Right cardiac atrium (tissue), 5 donors: ENCODE results near the gene GBA3. TPM values are rescaled to one million over a fixed set of nuclear protein-coding genes. Genes with fewer than 3 reads are reported as not detected.
A peak's percentile ranks its signal among the peaks of the same experiment; 100 is the strongest.

ENCODE experiments used
- ATAC-seq, 2 donors: fragments of 200-7000 bp; cut with Tn5 transposase; one replicate each; pipeline versions ENCODE4 v1.8.0 to v1.9.1; 2020; ENCODE audit warnings: moderate library complexity in 2 of 2, mild to moderate bottlenecking in 1 of 2
- DNase-seq, 3 donors: peaks; one replicate each; pipeline ENCODE4 v3.0.0-alpha.2; 2020
- H3K27ac ChIP-seq: one replicate; pipeline ENCODE4 v1.5.1; 2013; ENCODE audit warnings: mild to moderate bottlenecking, low read length, control low read depth, moderate library complexity
- H3K27me3 ChIP-seq: one replicate; pipeline ENCODE4 v1.6.1; 2013; ENCODE audit not compliant: control insufficient read depth, insufficient read depth
- H3K4me1 ChIP-seq: one replicate; pipeline ENCODE4 v1.6.1; 2013; ENCODE audit warnings: low read length; ENCODE audit not compliant: control insufficient read depth, insufficient read depth
- H3K4me3 ChIP-seq: one replicate; pipeline ENCODE4 v1.5.1; 2013; ENCODE audit warnings: low read length, control low read depth
- H3K9me3 ChIP-seq: one replicate; pipeline ENCODE4 v1.6.1; 2013; ENCODE audit warnings: low read length; ENCODE audit not compliant: control insufficient read depth
- WGBS: extraction: QIAGEN DNeasy Blood & Tissue Kit; methylation state at CpG from one replicate; pipeline ENCODE4 v1.1.7; 2013; 5-methylcytosine and 5-hydroxymethylcytosine counted together
- intact Hi-C, 4 donors: fragments of 100-400 bp; cut with DNase I; formaldehyde crosslinking; loops; one replicate each; pipeline versions ENCODE4 v1.11.0 to v1.14.0; 2022 to 2023
- long read RNA-seq, 4 donors: library from polyadenylated mRNA; unstranded; transcript quantifications; one replicate each; pipeline ENCODE4 v2.0.0, GENCODE V29; 2020 to 2021
- polyA plus RNA-seq: library from polyadenylated mRNA; stranded (reverse); fragments of 200-250 nt; gene quantifications from one replicate; pipeline ENCODE4 v1.2.3, GENCODE V29; 2013
- total RNA-seq, 4 donors: library from RNA; stranded (reverse); fragmentation: NEBNext Ultra II Directional; extraction: Animal tissue kit (Norgen Biotek cat#: 25700); gene quantifications; one replicate each; pipeline ENCODE4 v1.2.1, GENCODE V29; 2021
- donor health status: healthy with polysubstance abuse.
- donor health status: DM: no; HTN: yes; CAD: no.
- donor health status: DM: no; HTN: no; CAD: no.
- donor health status: DM: no; HTN: yes; CAD: no; lungs with severe emphysema.
- donor health status: DM: yes; HTN: yes; CAD: no.

Gene GBA3
- total RNA-seq (not detected), polyA plus RNA-seq (not detected)
- long read RNA-seq, donor 1 = 0 reads
- long read RNA-seq, donor 2 = 0 reads
- long read RNA-seq, donor 3 = 0 reads
- long read RNA-seq, donor 4 = 0 reads

DNA sequence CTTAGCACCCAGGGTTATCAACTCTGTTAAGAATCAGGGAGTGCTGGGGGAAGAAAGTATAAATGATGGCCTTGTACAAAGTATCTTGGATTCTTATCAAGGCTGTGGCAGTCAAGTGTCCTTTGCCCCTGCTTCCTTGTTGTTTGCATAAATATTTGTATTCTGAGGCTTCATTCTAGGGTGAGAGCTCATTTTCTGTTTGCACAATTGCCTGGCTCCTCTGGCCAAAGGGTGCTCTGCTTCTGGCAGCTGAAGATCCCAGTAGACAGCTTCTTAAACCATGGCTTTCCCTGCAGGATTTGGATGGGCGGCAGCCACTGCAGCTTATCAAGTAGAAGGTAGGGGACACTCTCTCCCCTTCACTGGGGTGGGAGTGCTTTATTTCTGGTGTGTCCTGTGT is at the start of gene GBA3:
TSS of gene GBA3 (plus strand) at position 202 of the 400 bp plus-strand sequence.
- Histone ChIP-seq H3K4me3 (no peak within 1 kb of the TSS), H3K9me3 (no peaks in the 10 kb centered on the region), H3K4me1 (no peaks in the 10 kb centered on the region), H3K27ac (no peak within 1 kb of the TSS), H3K27me3 (no peaks in the 10 kb centered on the region)
- ATAC-seq = no peak
- intact Hi-C loops = loop anchor here in 3 of 4 donors (5.0 to 10.0 kb wide), 3 partner anchors 280 to 900 kb away; no protein-coding TSS in a partner anchor
- 63% methylated on average over 1 of the region's 1 CpG for WGBS
- DNase-seq = no peak

- no peaks in the 10 kb centered on the region for H3K9me3 ChIP-seq
- no peak overlapping the region for H3K27ac ChIP-seq
- intact Hi-C loops = no loop called here
- H3K4me1 ChIP-seq = no peaks in the 10 kb centered on the region
- WGBS = 88% methylated on average over 4 of the region's 4 CpGs
- no peak overlapping the region for H3K4me3 ChIP-seq
- DNase-seq = no peak
- peaks cover 2% of the 10 kb centered on the region for H3K27me3 ChIP-seq
- no peak for ATAC-seq
These were observed 48.8 kb upstream of the GBA3 start for GRCh38 chr4:22643952-22644351.

GRCh38 chr4:22645481-22646182 is 47.1 kb upstream of the GBA3 start:
- intact Hi-C loops = no loop called here
- DNase-seq (no peak), ATAC-seq (no peak)
- Histone ChIP-seq H3K9me3 (no peaks in the 10 kb centered on the region), H3K4me3 (no peak overlapping the region), H3K27ac (no peak overlapping the region), H3K27me3 (peaks cover 2% of the 10 kb centered on the region), H3K4me1 (no peaks in the 10 kb centered on the region)
- 71% methylated on average over 1 of the region's 1 CpG for WGBS

- Histone ChIP-seq H3K27me3 (peaks cover 2% of the 10 kb centered on the region), H3K9me3 (no peaks in the 10 kb centered on the region), H3K4me3 (no peak overlapping the region), H3K4me1 (no peaks in the 10 kb centered on the region), H3K27ac (no peak overlapping the region)
- no peak for DNase-seq
- ATAC-seq = no peak
- WGBS = 76% methylated on average over 8 of the region's 8 CpGs
- intact Hi-C loops = no loop called here
These were observed 43.7 kb upstream of the GBA3 start for GRCh38 chr4:22648996-22649395.

DNA sequence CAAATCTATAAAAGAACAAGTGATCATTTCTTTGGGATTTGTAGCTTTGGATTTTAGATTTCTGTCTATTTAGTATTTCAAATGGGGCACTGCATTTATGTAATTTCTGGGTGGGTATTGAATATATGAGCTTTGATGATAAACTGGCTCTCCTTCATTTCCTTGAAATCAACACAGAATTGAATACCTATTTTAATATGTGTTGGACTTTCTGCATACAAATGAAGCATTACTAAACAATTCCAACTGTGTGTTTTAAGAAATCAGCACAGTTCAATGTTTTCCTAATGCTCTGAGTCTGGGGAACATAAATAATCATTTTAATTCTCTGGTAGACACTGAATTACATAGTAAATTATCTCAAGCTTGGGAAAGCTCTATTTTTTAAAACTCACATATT is 42.0 kb upstream of the GBA3 start:
- Histone ChIP-seq H3K27me3 (peaks cover 2% of the 10 kb centered on the region), H3K9me3 (no peaks in the 10 kb centered on the region), H3K4me1 (no peaks in the 10 kb centered on the region), H3K4me3 (no peak overlapping the region), H3K27ac (no peak overlapping the region)
- DNase-seq = no peak
- intact Hi-C loops = no loop called here
- ATAC-seq = no peak

GRCh38 chr4:22653752-22654151 is 39.0 kb upstream of the GBA3 start:
- WGBS = 88% methylated on average over 3 of the region's 3 CpGs
- Histone ChIP-seq H3K4me3 (no peak overlapping the region), H3K27ac (no peak overlapping the region), H3K4me1 (no peaks in the 10 kb centered on the region), H3K9me3 (no peaks in the 10 kb centered on the region), H3K27me3 (no peaks in the 10 kb centered on the region)
- intact Hi-C loops = no loop called here
- ATAC-seq = no peak
- DNase-seq = no peak

DNA sequence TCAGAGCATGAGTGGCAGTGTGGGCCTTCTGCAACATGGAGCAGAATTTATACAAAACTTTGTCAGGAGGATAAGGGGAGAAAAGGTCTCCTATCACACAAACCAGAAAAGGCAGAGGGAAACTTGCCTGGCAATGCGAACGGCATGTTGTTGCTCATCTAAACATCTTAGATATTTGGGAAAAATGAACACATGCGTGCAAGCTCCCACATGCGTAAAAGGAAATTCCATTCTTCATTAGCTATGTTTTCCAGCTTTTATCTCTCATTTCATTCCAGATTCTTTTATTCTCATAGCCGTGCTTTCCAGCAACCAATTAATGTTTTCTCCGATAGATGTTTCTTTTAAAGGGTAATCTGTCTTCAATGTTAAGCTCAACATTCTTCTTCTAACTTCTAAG is 31.3 kb upstream of the GBA3 start:
- intact Hi-C loops = no loop called here
- Histone ChIP-seq H3K9me3 (no peaks in the 10 kb centered on the region), H3K27ac (no peak overlapping the region), H3K4me3 (no peak overlapping the region), H3K27me3 (no peaks in the 10 kb centered on the region), H3K4me1 (no peaks in the 10 kb centered on the region)
- WGBS = 59% methylated on average over 6 of the region's 6 CpGs
- DNase-seq (no peak), ATAC-seq (no peak)

- H3K4me3 ChIP-seq = no peak overlapping the region
- H3K27me3 ChIP-seq = no peaks in the 10 kb centered on the region
- 59% methylated on average over 3 of the region's 3 CpGs for WGBS
- no peaks in the 10 kb centered on the region for H3K9me3 ChIP-seq
- ATAC-seq (peak; percentile 89 to 97), DNase-seq (peak in 2 of 3 donors; percentile 19 to 63)
- intact Hi-C loops = no loop called here
- H3K4me1 ChIP-seq = no peaks in the 10 kb centered on the region
- no peak overlapping the region for H3K27ac ChIP-seq
These were observed 25.3 kb upstream of the GBA3 start for GRCh38 chr4:22667332-22667940.

GRCh38 chr4:22668301-22668700 is 24.4 kb upstream of the GBA3 start:
- DNase-seq = no peak
- H3K4me3 ChIP-seq = no peak overlapping the region
- H3K27ac ChIP-seq = no peak overlapping the region
- no peaks in the 10 kb centered on the region for H3K27me3 ChIP-seq
- H3K4me1 ChIP-seq = no peaks in the 10 kb centered on the region
- H3K9me3 ChIP-seq = no peaks in the 10 kb centered on the region
- peak in 1 of 2 donors; percentile 27 for ATAC-seq
- intact Hi-C loops = no loop called here

DNA sequence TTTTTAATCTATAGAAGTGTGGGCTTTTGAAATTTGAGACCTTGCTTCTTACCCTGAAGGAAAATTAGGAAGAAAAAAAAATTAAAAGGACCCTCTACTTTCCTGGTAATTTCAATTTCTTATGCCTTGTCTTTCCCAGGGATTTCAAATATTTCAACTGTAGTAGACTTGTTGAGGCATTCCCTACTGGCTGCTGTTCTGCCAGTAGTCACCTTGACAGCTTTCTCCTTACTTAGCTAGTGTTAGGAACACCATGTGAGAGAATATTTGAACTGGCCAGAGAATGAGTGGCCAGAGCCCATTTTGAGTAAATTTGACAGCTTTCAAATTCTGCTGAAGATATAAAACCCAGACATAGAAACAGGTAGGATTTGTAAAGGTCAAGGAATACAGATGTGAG is 24.0 kb upstream of the GBA3 start:
- no peak overlapping the region for H3K4me3 ChIP-seq
- intact Hi-C loops = no loop called here
- no peaks in the 10 kb centered on the region for H3K9me3 ChIP-seq
- H3K27ac ChIP-seq = no peak overlapping the region
- ATAC-seq (no peak), DNase-seq (no peak)
- H3K27me3 ChIP-seq = no peaks in the 10 kb centered on the region
- H3K4me1 ChIP-seq = no peaks in the 10 kb centered on the region

DNA sequence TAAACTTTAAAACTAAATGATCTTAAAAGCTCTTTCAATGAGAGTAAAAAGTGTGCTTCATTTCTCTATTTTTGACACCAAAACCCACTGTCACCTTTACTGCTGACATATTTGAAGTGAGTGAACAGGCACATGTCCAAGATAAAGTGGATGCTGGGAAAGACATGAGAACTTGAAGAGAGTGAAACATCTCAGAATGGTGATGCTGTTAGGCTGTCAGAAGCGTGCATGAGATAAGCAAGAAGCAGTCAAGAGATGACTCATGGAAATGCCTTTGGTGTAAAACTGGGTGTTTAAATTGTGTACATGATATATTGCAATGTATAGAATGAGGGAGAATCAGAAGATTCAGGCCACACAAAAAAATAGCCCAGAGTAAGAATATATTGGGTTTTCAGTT is 21.8 kb upstream of the GBA3 start:
- no peaks in the 10 kb centered on the region for H3K27me3 ChIP-seq
- intact Hi-C loops = no loop called here
- H3K4me3 ChIP-seq = no peak overlapping the region
- H3K9me3 ChIP-seq = no peaks in the 10 kb centered on the region
- H3K27ac ChIP-seq = no peak overlapping the region
- no peak for DNase-seq
- H3K4me1 ChIP-seq = no peaks in the 10 kb centered on the region
- no peak for ATAC-seq
- 48% methylated on average over 1 of the region's 1 CpG for WGBS
